DOHH2 (cell line): ENCODE results near the gene CDKN2B-AS1.

Experiments used
- H3F3A ChIP-seq: fragments of 200-600 bp; sonication (generic), shearing (Covaris generic); 2 replicates; pipeline ENCODE4 v1.6.0; 2016; ENCODE audit warnings: antibody characterized with exemption, mild to moderate bottlenecking; ENCODE audit not compliant: control insufficient read depth, insufficient read depth
- H3K27ac ChIP-seq: fragments of 200-600 bp; sonication (generic); 2 replicates; pipeline ENCODE4 v1.5.1; 2014; ENCODE audit warnings: low read depth, mild to moderate bottlenecking, low read length, moderate library complexity
- H3K27me3 ChIP-seq: fragments of 200-600 bp; sonication (generic); 2 replicates; pipeline ENCODE4 v1.6.1; 2014; ENCODE audit warnings: mild to moderate bottlenecking, low read length, mixed read lengths; ENCODE audit not compliant: control insufficient read depth
- H3K36me3 ChIP-seq: fragments of 200-600 bp; sonication (generic); 2 replicates; pipeline ENCODE4 v1.6.1; 2014; ENCODE audit warnings: mild to moderate bottlenecking, low read length, moderate library complexity, mixed read lengths; ENCODE audit not compliant: control insufficient read depth
- H3K4me1 ChIP-seq: fragments of 200-600 bp; sonication (generic); 2 replicates; pipeline ENCODE4 v1.6.1; 2014; ENCODE audit warnings: mild to moderate bottlenecking, low read length, mixed read lengths; ENCODE audit not compliant: control insufficient read depth
- H3K4me2 ChIP-seq: fragments of 200-600 bp; sonication (generic); 2 replicates; pipeline ENCODE4 v1.6.0; 2014; ENCODE audit warnings: mild to moderate bottlenecking, low read length, moderate library complexity
- H3K4me3 ChIP-seq: fragments of 200-600 bp; sonication (generic); 2 replicates; pipeline ENCODE4 v1.5.1; 2014; ENCODE audit warnings: mild to moderate bottlenecking, low read length, mixed read lengths
- H3K79me2 ChIP-seq: fragments of 200-600 bp; sonication (generic); 2 replicates; pipeline ENCODE4 v1.6.1; 2014; ENCODE audit warnings: mild to moderate bottlenecking, low read length, mixed read lengths; ENCODE audit not compliant: control insufficient read depth
- H3K9me2 ChIP-seq: fragments of 200-600 bp; sonication (generic); replicated peaks from 2 replicates; pipeline ENCODE4 v1.6.1; 2014; ENCODE audit warnings: mild to moderate bottlenecking, low read length, mixed read lengths; ENCODE audit not compliant: control insufficient read depth
- H3K9me3 ChIP-seq: fragments of 200-600 bp; sonication (generic); 2 replicates; pipeline ENCODE4 v1.6.1; 2014; ENCODE audit warnings: antibody characterized with exemption, low read length, mixed read lengths; ENCODE audit not compliant: control insufficient read depth, insufficient read depth
- H4K20me1 ChIP-seq: fragments of 200-600 bp; sonication (generic); 2 replicates; pipeline ENCODE4 v1.6.0; 2014; ENCODE audit warnings: low read depth, mild to moderate bottlenecking, antibody characterized with exemption, low read length, moderate library complexity; ENCODE audit not compliant: control insufficient read depth, insufficient read depth
- CTCF ChIP-seq: fragments of 200-600 bp; sonication (generic); IDR thresholded peaks from one replicate; pipeline ENCODE4 v1.5.1; 2014; ENCODE audit warnings: antibody characterized with exemption, mild to moderate bottlenecking, low read depth, low read length; ENCODE audit not compliant: poor library complexity, severe bottlenecking
- EZH2phosphoT487 ChIP-seq: fragments of 200-600 bp; sonication (generic); IDR thresholded peaks from 2 replicates; pipeline ENCODE4 v1.6.1; 2017; ENCODE audit warnings: borderline replicate concordance, mild to moderate bottlenecking, antibody characterized with exemption, low read length, moderate library complexity, mixed read lengths

The CDKN2B-AS1 gene

GRCh38 chr9:22008717-22009505 lies 14.3 kb downstream of the CDKN2B-AS1 start, which contains the start of gene CDKN2B:
Gene CDKN2B (minus strand): TSS chr9:22009305. CDS start chr9:22008953, 352 bp downstream.
- Histone ChIP-seq H3K36me3 (no peaks in the 10 kb centered on the region), H3K9me2 (no peaks in the 10 kb centered on the region), H3F3A (no peaks in the 10 kb centered on the region), H3K9me3 (no peaks in the 10 kb centered on the region), H4K20me1 (no peaks in the 10 kb centered on the region), H3K27ac (no peak within 1 kb of the TSS), H3K4me1 (no peaks in the 10 kb centered on the region), H3K79me2 (no peaks in the 10 kb centered on the region), H3K4me3 (no peak within 1 kb of the TSS), H3K27me3 (no peaks in the 10 kb centered on the region), H3K4me2 (no peak within 1 kb of the TSS)
- TF ChIP-seq CTCF (no peak), EZH2phosphoT487 (no peak)

- H4K20me1 ChIP-seq: no peaks in the 10 kb centered on the region
- no peaks in the 10 kb centered on the region for H3K79me2 ChIP-seq
- no peak overlapping the region for H3K27ac ChIP-seq
- H3K27me3 ChIP-seq: no peaks in the 10 kb centered on the region
- no peaks in the 10 kb centered on the region for H3K9me3 ChIP-seq
- no peaks in the 10 kb centered on the region for H3F3A ChIP-seq
- H3K9me2 ChIP-seq: no peaks in the 10 kb centered on the region
- no peak overlapping the region for H3K4me2 ChIP-seq
- no peaks in the 10 kb centered on the region for H3K4me1 ChIP-seq
- H3K36me3 ChIP-seq: no peaks in the 10 kb centered on the region
- H3K4me3 ChIP-seq: no peak overlapping the region
- no peak for TF ChIP-seq CTCF
- TF ChIP-seq EZH2phosphoT487: no peak
These were observed 14.9 kb downstream of the CDKN2B-AS1 start for GRCh38 chr9:22009506-22009867.

GRCh38 chr9:22010866-22011625 lies 16.5 kb downstream of the CDKN2B-AS1 start:
- Histone ChIP-seq H3K79me2 (no peaks in the 10 kb centered on the region), H3K27me3 (no peaks in the 10 kb centered on the region), H4K20me1 (no peaks in the 10 kb centered on the region)

More at GRCh38 chr9:22010866-22011625, 16.5 kb downstream of the CDKN2B-AS1 start:
- Histone ChIP-seq H3K4me3 (no peak overlapping the region), H3K36me3 (no peaks in the 10 kb centered on the region), H3K27ac (no peak overlapping the region), H3K4me1 (no peaks in the 10 kb centered on the region), H3K4me2 (no peak overlapping the region), H3F3A (no peaks in the 10 kb centered on the region), H3K9me2 (no peaks in the 10 kb centered on the region), H3K9me3 (no peaks in the 10 kb centered on the region)
- TF ChIP-seq CTCF: no peak
- TF ChIP-seq EZH2phosphoT487: no peak
